Neural progenitor cell (in vitro differentiated cells): ENCODE measurements around the gene C15orf39.

Source experiments
- CTCF ChIP-seq: fragments of 200-600 bp; sonication (generic); IDR thresholded peaks from 2 replicates; pipeline ENCODE4 v1.5.1; 2017; ENCODE audit warnings: antibody characterized with exemption, mild to moderate bottlenecking
- EZH2 ChIP-seq: fragments of 200-600 bp; sonication (generic); IDR thresholded peaks from 2 replicates; pipeline ENCODE4 v1.6.1; 2017; ENCODE audit warnings: antibody characterized with exemption, mild to moderate bottlenecking, moderate library complexity

GRCh38 chr15:75198560-75199356 is 2.9 kb upstream of the C15orf39 start:
- TF ChIP-seq CTCF (no peak), EZH2 (no peak)
